GM19193 (cell line): ENCODE data around the gene RAB3IL1.

Experiments used
- POLR2A ChIP-seq: IDR thresholded peaks from 4 replicates; pipeline ENCODE4 v1.6.1; 2011; ENCODE audit not compliant: insufficient read depth, insufficient read length; ENCODE audit errors: extremely low read depth

RAB3IL1 gene

DNA sequence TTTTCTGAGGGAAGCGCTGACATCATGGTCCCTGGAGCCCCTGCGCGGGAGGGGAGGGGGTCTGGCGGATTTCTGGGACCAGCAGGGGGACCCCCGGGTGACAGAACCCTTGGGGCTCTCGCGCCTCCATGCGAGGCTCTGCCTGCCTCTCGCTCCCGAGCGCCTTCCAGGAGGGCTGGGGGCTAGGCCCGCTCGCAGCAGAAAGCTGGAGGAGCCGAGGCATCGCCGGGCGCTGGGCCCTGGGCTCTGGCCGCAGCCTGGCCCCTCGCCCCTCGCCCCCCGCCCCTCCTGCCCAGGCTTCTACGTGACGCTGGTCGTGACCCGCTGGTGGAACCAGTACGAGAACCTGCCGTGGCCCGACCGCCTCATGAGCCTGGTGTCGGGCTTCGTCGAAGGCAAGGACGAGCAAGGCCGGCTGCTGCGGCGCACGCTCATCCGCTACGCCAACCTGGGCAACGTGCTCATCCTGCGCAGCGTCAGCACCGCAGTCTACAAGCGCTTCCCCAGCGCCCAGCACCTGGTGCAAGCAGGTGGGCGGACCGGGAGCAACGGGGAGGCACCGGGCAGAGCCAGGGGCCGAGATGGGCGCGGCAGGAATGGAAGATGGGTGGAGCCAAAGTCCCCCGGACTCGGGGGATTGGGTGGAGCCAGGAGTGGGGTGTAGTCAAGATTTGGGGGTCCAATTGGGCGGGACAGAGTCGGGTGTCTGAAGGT, 38.2 kb upstream of the RAB3IL1 start:
- no peak for TF ChIP-seq POLR2A

DNA sequence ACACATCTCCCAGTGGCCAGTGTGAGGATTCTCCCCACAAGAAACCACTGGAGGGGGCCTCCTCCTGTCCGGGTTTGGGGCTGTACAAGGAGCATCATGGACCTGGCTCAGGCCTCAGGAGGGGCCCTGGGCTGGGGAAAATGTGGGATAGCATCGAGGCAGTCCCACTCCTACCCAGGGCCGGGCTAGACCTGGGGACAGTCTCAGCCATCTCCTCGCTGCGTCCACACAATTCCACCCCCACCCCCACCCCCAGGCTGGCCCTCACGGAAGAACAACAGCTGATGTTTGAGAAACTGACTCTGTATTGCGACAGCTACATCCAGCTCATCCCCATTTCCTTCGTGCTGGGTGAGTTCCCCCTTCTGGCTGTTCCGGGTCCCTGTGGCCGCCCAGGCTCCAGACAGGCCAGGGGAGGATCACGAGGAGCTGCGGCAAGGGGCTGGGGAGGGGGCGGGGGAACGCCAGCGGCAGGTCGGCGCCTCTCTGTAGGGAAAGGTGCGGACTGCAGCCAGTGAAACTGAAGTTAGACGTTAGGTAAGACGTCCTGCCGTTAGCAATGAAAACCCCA, 37.6 kb upstream of the RAB3IL1 start:
- TF ChIP-seq POLR2A, result no peak

GRCh38 chr11:61954106-61954850, 36.9 kb upstream of the RAB3IL1 start:
- no peak for TF ChIP-seq POLR2A

GRCh38 chr11:61952882-61953281, 35.5 kb upstream of the RAB3IL1 start:
- TF ChIP-seq POLR2A, result no peak

GRCh38 chr11:61951484-61952135, 34.2 kb upstream of the RAB3IL1 start:
- TF ChIP-seq POLR2A, result no peak

- TF ChIP-seq POLR2A, result no peak
Observed at GRCh38 chr11:61950035-61950547, 32.7 kb upstream of the RAB3IL1 start, which contains the start of gene BEST1. TSS of gene BEST1 (plus strand) at chr11:61950351. CDS start at chr11:61951807, 1,456 bp downstream.

DNA sequence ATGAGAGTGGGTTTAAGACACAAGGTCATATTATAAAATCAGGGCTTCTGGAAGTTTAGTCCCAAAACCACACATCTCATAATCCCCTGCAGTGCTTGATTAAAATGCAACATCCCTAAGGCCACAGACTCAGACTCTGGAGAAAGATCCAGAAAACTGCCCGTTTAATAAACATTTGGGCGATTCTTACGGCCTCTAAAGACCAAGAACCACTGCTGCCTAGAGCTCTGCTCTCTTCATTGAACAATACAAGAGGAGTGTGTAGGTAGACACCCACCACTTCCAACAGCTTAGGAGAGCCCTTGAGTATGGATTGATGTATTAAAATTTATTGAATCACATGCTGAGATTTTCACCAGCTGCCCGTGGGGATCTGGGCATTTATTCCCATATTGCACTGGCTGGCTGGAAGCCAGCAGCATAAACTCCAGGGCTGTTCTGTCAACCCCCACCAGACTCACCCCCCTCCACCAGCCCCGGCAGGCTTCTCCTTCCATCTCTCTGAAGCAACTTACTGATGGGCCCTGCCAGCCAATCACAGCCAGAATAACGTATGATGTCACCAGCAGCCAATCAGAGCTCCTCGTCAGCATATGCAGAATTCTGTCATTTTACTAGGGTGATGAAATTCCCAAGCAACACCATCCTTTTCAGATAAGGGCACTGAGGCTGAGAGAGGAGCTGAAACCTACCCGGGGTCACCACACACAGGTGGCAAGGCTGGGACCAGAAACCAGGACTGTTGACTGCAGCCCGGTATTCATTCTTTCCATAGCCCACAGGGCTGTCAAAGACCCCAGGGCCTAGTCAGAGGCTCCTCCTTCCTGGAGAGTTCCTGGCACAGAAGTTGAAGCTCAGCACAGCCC, 32.0 kb upstream of the RAB3IL1 start:
- no peak for TF ChIP-seq POLR2A

- TF ChIP-seq POLR2A, result no peak
Observed at GRCh38 chr11:61948505-61948904, 31.1 kb upstream of the RAB3IL1 start.

GRCh38 chr11:61947486-61948210, 30.3 kb upstream of the RAB3IL1 start:
- no peak for TF ChIP-seq POLR2A

GRCh38 chr11:61946894-61947293, 29.5 kb upstream of the RAB3IL1 start:
- no peak for TF ChIP-seq POLR2A

DNA sequence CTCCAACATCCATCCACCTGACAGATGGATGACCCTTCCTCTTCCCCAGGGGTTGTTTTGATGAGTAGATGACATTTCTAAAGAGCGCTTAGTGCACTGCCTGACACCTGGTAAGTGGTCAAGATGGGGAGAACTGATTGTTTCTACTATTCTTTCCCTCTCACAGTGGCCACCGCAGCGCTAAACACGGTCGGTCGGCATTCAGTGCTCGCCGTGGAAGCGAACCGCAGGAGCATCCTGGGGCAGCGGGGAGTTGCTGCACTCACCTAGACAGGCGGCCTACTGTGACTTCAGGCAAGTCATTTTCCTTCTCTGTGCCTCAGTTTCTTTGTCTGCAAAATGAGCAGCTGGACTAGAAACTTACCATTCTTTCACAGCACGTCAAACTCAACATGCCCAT, 27.8 kb upstream of the RAB3IL1 start:
- no peak for TF ChIP-seq POLR2A

GRCh38 chr11:61940466-61940865, 23.1 kb upstream of the RAB3IL1 start:
- TF ChIP-seq POLR2A, result no peak

GRCh38 chr11:61935861-61936260, 18.5 kb upstream of the RAB3IL1 start:
- no peak for TF ChIP-seq POLR2A
